ENCODE measurements around the gene MEPE. TPM values are rescaled to one million over a fixed set of nuclear protein-coding genes. Genes with fewer than 3 reads are reported as not detected.

MEPE gene
- total and polyA plus RNA-seq, 10 of the 15 experiments (the other 5 are each of a cell fraction or from before 2014, with no cell fraction given): not detected

- Histone ChIP-seq H3K4me2 (ENCODE audit: control insufficient read depth, insufficient read depth) (no peak overlapping the region), H2AFZ (ENCODE audit: control insufficient read depth, low read depth, low read length) (no peak overlapping the region), H3K27me3 (replicated peaks in 1 of 2; ENCODE audit: control insufficient read depth in 2 of 2, insufficient read depth in 2 of 2, low read length in 1 of 2) (no peaks in the 10 kb centered on the region; a peak in 1 of 4 replicates), H3K9me3 (replicated peaks; ENCODE audit: control insufficient read depth, insufficient read depth, low read length) (no peaks in the 10 kb centered on the region), H3K79me2 (ENCODE audit: control insufficient read depth, insufficient read depth, low read length) (no peaks in the 10 kb centered on the region), H3K36me3 (ENCODE audit: control insufficient read depth in 2 of 2, insufficient read depth in 2 of 2, low read length in 1 of 2) (no peaks in the 10 kb centered on the region), H3K9ac (ENCODE audit: control insufficient read depth, insufficient read depth, low read length) (no peak overlapping the region), H3K27ac (ENCODE audit: control insufficient read depth, insufficient read depth) (no peak overlapping the region), H3K4me3 (no peak overlapping the region), H4K20me1 (ENCODE audit: control insufficient read depth, insufficient read depth) (no peaks in the 10 kb centered on the region), H3K4me1 (ENCODE audit: control insufficient read depth, insufficient read depth, low read length) (no peaks in the 10 kb centered on the region)
- peak; percentile 49; the same call in 2 of the 3 replicates for ATAC-seq
- ChIA-PET RAD21 (ENCODE audit: unreplicated experiment) (interaction anchor here (1.0 kb wide), 1 partner anchor 159 kb away, joined by 3 read pairs; no protein-coding TSS in a partner anchor), SMC1A (ENCODE audit: uncharacterized antibody, unreplicated experiment) (interaction anchor here (1.1 to 1.6 kb wide), 5 partner anchors 9 to 372 kb away, joined by 3 to 5 read pairs (median 3); no protein-coding TSS in a partner anchor), CTCF (interaction anchor here (0.9 to 2.5 kb wide), 8 partner anchors 8 to 340 kb away, joined by 3 to 15 read pairs (median 5); no protein-coding TSS in a partner anchor), POLR2A (no interaction called here)
- no peak for FAIRE-seq
- no TSS peak for BruUV-seq (replicated peaks)
- in situ Hi-C loops (cut with MboI): loop anchor here (5.0 to 25.0 kb wide), 2 partner anchors 156 to 676 kb away; no protein-coding TSS in a partner anchor
- WGBS (ENCODE audit: insufficient coverage, insufficient replicate concordance, low lambda C conversion rate, missing lambda C conversion rate): 67% methylated on average over 6 of the region's 6 CpGs
- DNase-seq (ENCODE audit: low read depth, low spot score): no peak
- intact Hi-C loops (cut with micrococcal nuclease; ENCODE audit: unreplicated experiment): loop anchor here (5.0 kb wide), 1 partner anchor 481 kb away; no protein-coding TSS in a partner anchor
- 0 out of 6 replicates have a peak, but pooled peaks of 2 of the 3 experiments have one; percentile 6 to 7 for TF ChIP-seq CTCF (IDR thresholded peaks at IDR 0.05 in 2 of 3, conservative IDR thresholded peaks at IDR 0.05 in 1 of 3; ENCODE audit: control insufficient read depth in 2 of 3, extremely low read depth in 1 of 3, insufficient read depth in 1 of 3, low read depth in 3 of 3, low read length in 3 of 3)
- TF ChIP-seq RBBP5 (conservative IDR thresholded peaks at IDR 0.05): no peak
- TF ChIP-seq RAD21 (IDR thresholded peaks at IDR 0.05; ENCODE audit: insufficient read depth, low read depth, low read length): 0 out of 2 replicates have a peak, but pooled peaks have one; percentile 2
Observed at GRCh38 chr4:87838205-87838604, 5.4 kb downstream of the MEPE start.
